Trophoblast cell (in vitro differentiated cells and primary cell): Measurements from ENCODE around the gene ORMDL3.

Experiments
- DNase-seq, 2 donors: peaks; one replicate each; pipeline ENCODE4 v3.0.0-alpha.2; 2016
- H2AFZ ChIP-seq: 2 replicates; pipeline ENCODE4 v1.6.1; 2013; ENCODE audit warnings: low read length, moderate library complexity, mild to moderate bottlenecking; ENCODE audit not compliant: insufficient read depth, poor library complexity
- H2AK5ac ChIP-seq: 2 replicates; pipeline ENCODE4 v1.6.1; 2013; ENCODE audit warnings: mild to moderate bottlenecking, low read length
- H2BK120ac ChIP-seq: 2 replicates; pipeline ENCODE4 v1.6.1; 2013; ENCODE audit warnings: low read length, mild to moderate bottlenecking, moderate library complexity; ENCODE audit not compliant: insufficient read depth, poor library complexity
- H2BK12ac ChIP-seq: 2 replicates; pipeline ENCODE4 v1.6.1; 2013; ENCODE audit warnings: mild to moderate bottlenecking, low read length, moderate library complexity
- H2BK5ac ChIP-seq: 2 replicates; pipeline ENCODE4 v1.6.1; 2013; ENCODE audit warnings: low read length, low read depth, moderate library complexity, mild to moderate bottlenecking; ENCODE audit not compliant: poor library complexity
- H3K14ac ChIP-seq: 2 replicates; pipeline ENCODE4 v1.6.1; 2013; ENCODE audit warnings: mild to moderate bottlenecking, low read length
- H3K18ac ChIP-seq: 2 replicates; pipeline ENCODE4 v1.6.1; 2013; ENCODE audit warnings: mild to moderate bottlenecking, low read length
- H3K23ac ChIP-seq: 2 replicates; pipeline ENCODE4 v1.6.1; 2013; ENCODE audit warnings: low read length
- H3K27ac ChIP-seq: 2 replicates; pipeline ENCODE4 v1.5.1; 2013; ENCODE audit warnings: low read depth, mild to moderate bottlenecking, inconsistent platforms, low read length, moderate library complexity
- H3K27me3 ChIP-seq: 2 replicates; pipeline ENCODE4 v1.6.1; 2013; ENCODE audit warnings: inconsistent platforms, mild to moderate bottlenecking, low read length, moderate library complexity; ENCODE audit not compliant: insufficient read depth
- H3K36me3 ChIP-seq, 2 experiments: 1 replicate in 1 of 2; 2 replicates in 1 of 2; pipeline ENCODE4 v1.6.1; 2013; ENCODE audit warnings: low read length in 2 of 2, mild to moderate bottlenecking in 2 of 2, moderate library complexity in 1 of 2; ENCODE audit not compliant: insufficient read depth in 2 of 2, control insufficient read depth in 1 of 2
- H3K4ac ChIP-seq: 2 replicates; pipeline ENCODE4 v1.6.1; 2013; ENCODE audit warnings: low read depth, mild to moderate bottlenecking, low read length, moderate library complexity
- H3K4me1 ChIP-seq, 2 experiments: 1 replicate in 1 of 2; 2 replicates in 1 of 2; pipeline ENCODE4 v1.6.1; 2013; ENCODE audit warnings: low read length in 2 of 2, mild to moderate bottlenecking in 2 of 2, moderate library complexity in 1 of 2; ENCODE audit not compliant: insufficient read depth in 2 of 2, control insufficient read depth in 1 of 2
- H3K4me2 ChIP-seq: 2 replicates; pipeline ENCODE4 v1.6.1; 2013; ENCODE audit warnings: inconsistent platforms, mild to moderate bottlenecking, low read length, moderate library complexity
- H3K4me3 ChIP-seq: 2 replicates; pipeline ENCODE4 v1.5.1; 2013; ENCODE audit warnings: mild to moderate bottlenecking, low read depth, low read length, inconsistent platforms
- H3K79me1 ChIP-seq: one replicate; pipeline ENCODE4 v1.6.1; 2013; ENCODE audit warnings: low read length
- H3K79me2 ChIP-seq: 2 replicates; pipeline ENCODE4 v1.6.1; 2013; ENCODE audit warnings: low read length, mild to moderate bottlenecking; ENCODE audit not compliant: control insufficient read depth, insufficient read depth, poor library complexity
- H3K9ac ChIP-seq: 2 replicates; pipeline ENCODE4 v1.6.1; 2013; ENCODE audit warnings: mild to moderate bottlenecking, low read length
- H3K9me3 ChIP-seq: 2 replicates; pipeline ENCODE4 v1.6.1; 2013; ENCODE audit warnings: low read depth, mild to moderate bottlenecking, control low read depth, inconsistent platforms, low read length; ENCODE audit not compliant: insufficient read depth
- H4K12ac ChIP-seq: 2 replicates; pipeline ENCODE4 v1.6.1; 2013; ENCODE audit warnings: low read depth, mild to moderate bottlenecking, low read length, moderate library complexity
- H4K8ac ChIP-seq: 2 replicates; pipeline ENCODE4 v1.6.1; 2013; ENCODE audit warnings: low read depth, mild to moderate bottlenecking, low read length, moderate library complexity
- H4K91ac ChIP-seq: one replicate; pipeline ENCODE4 v1.6.1; 2013; ENCODE audit warnings: low read depth, mild to moderate bottlenecking, low read length, moderate library complexity
- WGBS: extraction: QIAGEN DNeasy Blood & Tissue Kit; methylation state at CpG from one replicate; pipeline ENCODE4 v1.1.7; 2013; ENCODE audit warnings: missing lambda C conversion rate; ENCODE audit not compliant: insufficient read length, insufficient coverage; ENCODE audit errors: extremely low coverage; 5-methylcytosine and 5-hydroxymethylcytosine counted together

ORMDL3 gene

DNA sequence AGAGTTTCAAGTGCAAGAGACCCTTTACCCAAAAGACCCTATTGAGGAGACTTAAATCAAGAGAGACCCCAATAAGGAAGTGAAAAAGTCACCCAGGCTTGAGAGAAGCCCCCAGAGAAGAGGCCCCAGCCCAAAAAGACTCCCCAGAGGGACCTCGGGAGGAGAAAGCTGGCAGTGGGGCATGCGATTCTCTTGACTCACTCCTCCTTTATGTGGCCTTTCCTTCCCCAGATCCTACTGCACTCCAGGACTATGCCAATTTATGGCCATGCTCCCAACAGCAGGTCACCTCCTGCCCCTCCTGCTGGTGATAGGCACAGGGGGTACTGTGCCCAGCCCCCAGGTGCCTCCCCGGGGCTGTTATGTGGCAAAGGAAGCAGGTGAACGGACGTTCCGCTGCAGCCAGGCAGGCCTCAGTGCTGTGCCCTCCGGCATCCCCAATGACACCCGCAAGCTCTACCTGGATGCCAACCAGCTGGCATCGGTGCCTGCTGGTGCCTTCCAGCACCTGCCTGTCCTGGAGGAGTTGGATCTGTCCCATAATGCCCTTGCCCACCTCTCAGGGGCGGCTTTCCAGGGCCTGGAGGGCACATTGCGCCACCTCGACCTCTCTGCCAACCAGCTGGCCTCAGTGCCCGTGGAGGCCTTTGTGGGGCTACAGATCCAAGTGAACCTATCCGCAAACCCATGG, 16.4 kb upstream of the ORMDL3 start:
- Histone ChIP-seq H2AFZ (no peak overlapping the region), H3K9ac (no peak overlapping the region), H4K8ac (no peak overlapping the region), H3K23ac (no peak overlapping the region), H3K18ac (no peak overlapping the region), H3K4me1 (no peaks in the 10 kb centered on the region), H3K9me3 (peaks cover 3% of the 10 kb centered on the region), H4K12ac (no peak overlapping the region), H3K14ac (no peak overlapping the region), H2BK5ac (no peak overlapping the region), H3K4me2 (no peak overlapping the region), H4K91ac (no peak overlapping the region), H3K4ac (no peak overlapping the region), H2AK5ac (no peak overlapping the region), H3K79me1 (no peaks in the 10 kb centered on the region), H2BK120ac (no peak overlapping the region), H2BK12ac (no peak overlapping the region), H3K36me3 (no peaks in the 10 kb centered on the region), H3K4me3 (no peak overlapping the region), H3K79me2 (no peaks in the 10 kb centered on the region), H3K27ac (no peak overlapping the region), H3K27me3 (no peaks in the 10 kb centered on the region)
- DNase-seq = no peak
- no CpG with 5 or more reads among the region's 14 CpGs for WGBS

DNA sequence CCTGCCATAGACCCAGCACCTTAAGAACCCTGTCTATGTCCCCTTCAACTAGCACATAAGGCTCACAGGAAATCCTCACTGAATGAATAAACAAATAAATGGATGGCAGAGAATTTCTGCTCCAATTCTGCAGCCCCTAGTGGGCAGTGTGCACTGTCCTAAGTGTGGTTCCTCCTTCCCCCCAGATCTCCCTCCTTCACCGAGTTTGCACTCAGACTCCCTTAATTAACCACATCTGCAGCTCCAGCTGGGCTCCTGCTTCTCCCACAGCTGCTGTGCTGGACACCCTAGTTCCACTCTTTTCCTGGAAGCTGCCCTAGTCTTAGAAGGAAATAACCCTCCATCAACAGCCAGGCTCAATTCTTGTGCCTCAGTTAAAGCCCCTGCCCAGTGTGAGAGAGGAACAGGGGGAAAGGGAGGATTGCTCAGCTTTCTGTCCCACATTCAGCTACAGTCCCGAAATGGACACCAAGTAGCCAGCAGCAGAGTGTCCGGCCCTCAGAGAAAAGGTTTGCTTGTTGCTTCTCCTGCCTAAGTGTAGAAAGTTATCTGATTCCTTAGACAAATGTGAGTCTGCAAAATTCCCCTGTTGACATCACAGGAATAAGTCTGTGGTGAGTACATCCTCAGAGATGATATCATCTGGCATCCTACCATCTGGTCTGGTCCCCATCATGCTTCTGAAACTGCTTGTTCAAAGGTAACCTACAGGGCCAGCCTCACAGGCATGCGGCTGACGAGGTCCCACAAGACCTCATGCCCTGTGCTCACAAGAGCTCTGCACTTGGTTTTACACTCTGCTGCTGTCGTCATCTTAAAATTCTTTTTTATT, 12.4 kb upstream of the ORMDL3 start:
- Histone ChIP-seq H3K18ac (no peak overlapping the region), H3K79me1 (no peaks in the 10 kb centered on the region), H2BK120ac (no peak overlapping the region), H2BK12ac (no peak overlapping the region), H3K4me3 (no peak overlapping the region), H4K91ac (no peak overlapping the region), H4K12ac (no peak overlapping the region), H3K4me1 (no peaks in the 10 kb centered on the region), H3K9me3 (peaks cover 3% of the 10 kb centered on the region), H2AFZ (no peak overlapping the region), H3K14ac (no peak overlapping the region), H3K4me2 (no peak overlapping the region), H2AK5ac (no peak overlapping the region), H2BK5ac (no peak overlapping the region), H3K9ac (no peak overlapping the region), H3K79me2 (no peaks in the 10 kb centered on the region), H3K23ac (no peak overlapping the region), H3K36me3 (no peaks in the 10 kb centered on the region), H3K27me3 (no peaks in the 10 kb centered on the region), H3K4ac (no peak overlapping the region), H4K8ac (no peak overlapping the region), H3K27ac (no peak overlapping the region)
- WGBS = no CpG with 5 or more reads among the region's 6 CpGs
- peak in 1 of 2 donors; percentile 9 for DNase-seq

DNA sequence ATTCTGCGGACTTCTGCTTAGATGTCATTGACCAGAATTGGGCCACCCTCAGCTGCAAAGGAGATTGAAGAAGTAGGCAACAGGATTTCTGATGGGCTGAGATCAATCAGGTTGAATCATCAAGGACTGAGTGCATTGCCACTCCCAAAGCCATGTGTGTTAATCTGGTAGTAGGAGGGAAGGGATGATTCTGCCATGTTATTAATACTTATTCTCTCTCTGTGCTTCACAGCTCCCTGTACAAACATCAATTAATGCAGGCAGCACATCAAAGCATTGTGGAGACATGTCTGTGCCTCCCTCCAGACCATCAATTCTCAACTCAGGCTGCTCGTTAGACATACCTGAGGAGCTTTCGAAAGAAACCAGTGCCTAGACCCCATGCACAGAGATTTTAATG, 11.7 kb upstream of the ORMDL3 start:
- no peaks in the 10 kb centered on the region for H3K36me3 ChIP-seq
- H4K91ac ChIP-seq = no peak overlapping the region
- H3K18ac ChIP-seq = no peak overlapping the region
- no peaks in the 10 kb centered on the region for H3K79me2 ChIP-seq
- H3K4me2 ChIP-seq = no peak overlapping the region
- no peak overlapping the region for H3K9ac ChIP-seq
- peaks cover 3% of the 10 kb centered on the region for H3K9me3 ChIP-seq
- no peak overlapping the region for H2AFZ ChIP-seq
- no peak overlapping the region for H4K12ac ChIP-seq
- no peak overlapping the region for H2BK120ac ChIP-seq
- H3K79me1 ChIP-seq = no peaks in the 10 kb centered on the region
- no peak overlapping the region for H2BK12ac ChIP-seq
- H3K27ac ChIP-seq = no peak overlapping the region
- H2BK5ac ChIP-seq = no peak overlapping the region
- H3K4me3 ChIP-seq = no peak overlapping the region
- no CpG with 5 or more reads among the region's 3 CpGs for WGBS
- no peak overlapping the region for H3K23ac ChIP-seq
- H3K4me1 ChIP-seq = no peaks in the 10 kb centered on the region
- H3K27me3 ChIP-seq = no peaks in the 10 kb centered on the region
- no peak overlapping the region for H3K4ac ChIP-seq
- no peak overlapping the region for H3K14ac ChIP-seq
- no peak for DNase-seq
- no peak overlapping the region for H2AK5ac ChIP-seq
- H4K8ac ChIP-seq = no peak overlapping the region

DNA sequence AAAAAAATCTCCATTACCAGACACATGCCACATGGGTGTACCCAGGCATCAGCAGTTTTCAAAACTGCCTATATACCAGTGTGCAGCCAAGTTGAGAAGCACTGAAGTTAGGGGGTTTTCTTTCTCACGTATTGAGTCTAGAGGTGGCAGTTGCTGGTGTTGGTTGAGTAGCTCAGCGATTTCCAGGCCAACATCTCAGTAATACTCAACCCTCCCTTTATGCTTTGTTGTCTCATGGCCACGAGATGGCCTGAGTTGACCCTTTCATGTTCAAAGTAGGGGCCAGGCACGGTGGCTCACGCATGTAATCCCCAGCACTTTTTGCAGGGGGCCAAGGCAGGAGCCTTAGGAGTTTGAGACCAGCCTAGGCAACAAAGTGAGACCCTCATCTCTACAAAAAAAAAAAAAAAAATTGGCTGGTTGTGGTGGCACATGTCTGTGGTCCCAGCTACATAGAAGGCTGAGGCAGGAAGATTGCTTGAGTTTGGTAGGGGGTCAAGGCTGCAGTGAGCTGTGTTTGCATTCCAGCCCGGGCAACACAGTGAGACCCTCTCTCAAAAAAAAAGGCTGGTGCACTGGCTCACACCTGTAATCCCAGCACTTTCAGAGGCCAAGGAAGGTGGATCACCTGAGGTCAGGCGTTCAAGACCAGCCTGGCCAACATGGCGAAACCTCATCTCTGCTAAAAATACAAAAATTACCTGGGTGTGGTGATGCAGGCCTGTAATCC, 10.9 kb upstream of the ORMDL3 start:
- H3K14ac ChIP-seq = no peak overlapping the region
- H3K9me3 ChIP-seq = peaks cover 3% of the 10 kb centered on the region
- no peaks in the 10 kb centered on the region for H3K36me3 ChIP-seq
- WGBS = no CpG with 5 or more reads among the region's 8 CpGs
- H2BK120ac ChIP-seq = no peak overlapping the region
- no peak overlapping the region for H2BK12ac ChIP-seq
- H2BK5ac ChIP-seq = no peak overlapping the region
- no peak overlapping the region for H3K23ac ChIP-seq
- no peak overlapping the region for H3K4me3 ChIP-seq
- no peak overlapping the region for H3K9ac ChIP-seq
- no peaks in the 10 kb centered on the region for H3K27me3 ChIP-seq
- H4K12ac ChIP-seq = no peak overlapping the region
- no peaks in the 10 kb centered on the region for H3K79me2 ChIP-seq
- no peak overlapping the region for H3K27ac ChIP-seq
- H3K4me1 ChIP-seq = no peaks in the 10 kb centered on the region
- H2AFZ ChIP-seq = no peak overlapping the region
- H3K79me1 ChIP-seq = no peaks in the 10 kb centered on the region
- no peak overlapping the region for H2AK5ac ChIP-seq
- no peak overlapping the region for H4K8ac ChIP-seq
- H3K4ac ChIP-seq = no peak overlapping the region
- no peak for DNase-seq
- H3K4me2 ChIP-seq = no peak overlapping the region
- H4K91ac ChIP-seq = no peak overlapping the region
- H3K18ac ChIP-seq = no peak overlapping the region
